GM23338 (cell line): Measurements from ENCODE around the gene TIMM10. TPM values are rescaled to one million over a fixed set of nuclear protein-coding genes. Genes with fewer than 3 reads are reported as not detected.
"Not testable (repeated sequence)": the region's sequence is repeated elsewhere in the genome, so short reads cannot be mapped to it uniquely, and the experiment has no call there.

ENCODE experiments used
- ATAC-seq: fragments of 200-7000 bp; cut with Tn5 transposase; 3 replicates; pipeline ENCODE4 v1.9.1; 2020
- DNase-seq: peaks from one replicate; pipeline ENCODE4 v3.0.0-alpha.2; 2015; ENCODE audit warnings: low spot score
- H2AFZ ChIP-seq: fragments of 200-600 bp; sonication (generic); 2 replicates; pipeline ENCODE4 v1.8.0; 2016; ENCODE audit warnings: antibody characterized with exemption, mild to moderate bottlenecking, moderate library complexity
- H3F3A ChIP-seq: fragments of 200-600 bp; sonication (generic); replicated peaks from 2 replicates; pipeline ENCODE4 v1.8.0; 2017; ENCODE audit warnings: antibody characterized with exemption, mixed run types, low read depth
- H3K27ac ChIP-seq: fragments of 200-600 bp; sonication (generic); 2 replicates; pipeline ENCODE4 v1.6.1; 2016; ENCODE audit warnings: low read depth
- H3K27me3 ChIP-seq: fragments of 200-600 bp; sonication (generic); 2 replicates; pipeline ENCODE4 v1.8.0; 2016; ENCODE audit warnings: mild to moderate bottlenecking, mixed run types, moderate library complexity; ENCODE audit not compliant: insufficient read depth
- H3K36me3 ChIP-seq: fragments of 200-600 bp; sonication (generic); 2 replicates; pipeline ENCODE4 v1.8.0; 2016; ENCODE audit warnings: mild to moderate bottlenecking; ENCODE audit not compliant: insufficient read depth
- H3K4me1 ChIP-seq: fragments of 200-600 bp; sonication (generic); 2 replicates; pipeline ENCODE4 v1.8.0; 2016; ENCODE audit warnings: mild to moderate bottlenecking, moderate library complexity; ENCODE audit not compliant: insufficient read depth
- H3K4me2 ChIP-seq: fragments of 200-600 bp; sonication (generic); 2 replicates; pipeline ENCODE4 v1.7.1; 2017; ENCODE audit warnings: mixed run types
- H3K4me3 ChIP-seq: fragments of 200-600 bp; sonication (generic); 2 replicates; pipeline ENCODE4 v1.6.1; 2016; ENCODE audit warnings: mixed run types
- H3K79me2 ChIP-seq: fragments of 200-600 bp; sonication (generic); replicated peaks from 2 replicates; pipeline ENCODE4 v1.8.0; 2017; ENCODE audit warnings: mild to moderate bottlenecking; ENCODE audit not compliant: insufficient read depth
- H3K9me2 ChIP-seq: fragments of 200-600 bp; sonication (generic); 2 replicates; pipeline ENCODE4 v1.8.0; 2017; ENCODE audit not compliant: insufficient read depth
- H4K20me1 ChIP-seq: fragments of 200-600 bp; sonication (generic); replicated peaks from 2 replicates; pipeline ENCODE4 v1.8.0; 2017; ENCODE audit warnings: mild to moderate bottlenecking; ENCODE audit not compliant: insufficient read depth
- H3K27ac Mint-ChIP-seq: 2 replicates; pipeline ENCODE4 v1.8.0; 2020; ENCODE audit warnings: inconsistent platforms, mild to moderate bottlenecking, moderate library complexity, mixed read lengths
- H3K27me3 Mint-ChIP-seq: 3 replicates; pipeline ENCODE4 v1.8.0; 2022; ENCODE audit warnings: low read depth, mild to moderate bottlenecking, moderate library complexity, mixed read lengths, inconsistent platforms; ENCODE audit not compliant: insufficient read depth, poor library complexity
- H3K36me3 Mint-ChIP-seq: 3 replicates; pipeline ENCODE4 v1.8.0; 2021; ENCODE audit warnings: low read depth, mild to moderate bottlenecking, inconsistent platforms, moderate library complexity, mixed read lengths
- H3K4me1 Mint-ChIP-seq: 3 replicates; pipeline ENCODE4 v1.8.0; 2020; ENCODE audit warnings: mild to moderate bottlenecking, inconsistent platforms, mixed read lengths
- H3K4me3 Mint-ChIP-seq: 3 replicates; pipeline ENCODE4 v1.8.0; 2021; ENCODE audit warnings: moderate library complexity, mild to moderate bottlenecking, inconsistent platforms, mixed read lengths
- H3K9me3 Mint-ChIP-seq: 3 replicates; pipeline ENCODE4 v1.8.0; 2020; ENCODE audit warnings: moderate library complexity, mild to moderate bottlenecking, inconsistent platforms, mixed read lengths
- JUNB ChIP-seq: IDR thresholded peaks from one replicate; pipeline ENCODE4 v1.6.1; 2016; ENCODE audit warnings: antibody characterized with exemption; ENCODE audit not compliant: unreplicated experiment
- POLR2AphosphoS5 ChIP-seq: IDR thresholded peaks from 2 replicates; pipeline ENCODE4 v1.6.1; 2016; ENCODE audit warnings: antibody characterized with exemption, low read depth
- ZNF114 ChIP-seq: fragments of 250-450 bp; sonication (Bioruptor Pico); IDR thresholded peaks from 2 replicates; pipeline ENCODE4 v1.5.0; 2020; ENCODE audit warnings: mild to moderate bottlenecking, moderate library complexity
- ZNF462 ChIP-seq: fragments of 250-450 bp; sonication (Bioruptor Pico); IDR thresholded peaks from 2 replicates; pipeline ENCODE4 v1.5.0; 2020; ENCODE audit warnings: mild to moderate bottlenecking, moderate library complexity
- polyA plus RNA-seq: library from polyadenylated mRNA; unstranded; fragments of >200 nt; fragmentation: Nextera tagmentation; extraction: Ambion mirVana; gene quantifications from 2 replicates; pipeline ENCODE4 v1.2.1, GENCODE V29; 2016
- total RNA-seq: library from RNA; depleted of rRNA; stranded (reverse); fragments of >200 nt; shearing (Covaris generic); gene quantifications from 2 replicates; pipeline ENCODE4 v1.2.3, GENCODE V29; 2014
- TF ChIP-seq, protein P1 (sequence below): IDR thresholded peaks from one replicate; pipeline ENCODE4 v1.6.1; 2018; ENCODE audit warnings: antibody characterized with exemption; ENCODE audit not compliant: unreplicated experiment

Gene TIMM10
- total and polyA plus RNA-seq, 2 experiments from 2014 or later, result 59.1 to 194 TPM

DNA sequence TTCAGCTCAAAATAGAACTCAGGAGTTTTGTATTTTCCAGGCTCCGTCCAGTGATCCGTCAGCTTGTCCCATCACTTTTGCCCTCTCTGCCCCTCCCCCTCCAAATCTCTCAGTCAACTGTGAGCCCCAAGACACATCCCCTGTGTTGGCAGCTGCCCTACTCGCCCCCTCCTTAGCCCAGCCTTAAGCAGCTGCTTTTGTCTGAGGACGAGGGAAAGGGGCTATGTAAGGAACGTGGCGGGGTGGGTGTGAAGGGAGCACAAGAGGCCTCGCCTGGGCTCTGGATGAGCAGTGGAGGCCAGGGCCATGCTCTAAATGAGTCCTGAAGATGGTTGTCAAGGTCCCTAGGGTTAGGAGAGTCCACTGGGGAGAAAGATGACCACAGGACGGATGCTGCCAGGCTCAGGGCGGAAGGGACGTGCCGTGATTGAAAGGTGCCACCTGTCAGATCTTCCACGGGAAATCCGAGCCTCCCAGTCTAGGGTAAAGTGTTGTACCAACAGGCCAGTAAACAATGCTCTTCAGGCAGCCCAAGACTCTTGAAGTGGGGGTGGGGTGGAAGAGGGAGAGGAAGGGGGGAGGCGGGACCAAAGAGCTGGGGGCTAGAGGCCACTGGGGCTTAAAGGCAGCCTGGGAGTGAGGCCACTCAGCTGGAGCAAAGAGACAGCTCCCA, 6.5 kb upstream of the TIMM10 start, which contains the start of gene SMTNL1 (continued):
- TF ChIP-seq, protein P1, sequence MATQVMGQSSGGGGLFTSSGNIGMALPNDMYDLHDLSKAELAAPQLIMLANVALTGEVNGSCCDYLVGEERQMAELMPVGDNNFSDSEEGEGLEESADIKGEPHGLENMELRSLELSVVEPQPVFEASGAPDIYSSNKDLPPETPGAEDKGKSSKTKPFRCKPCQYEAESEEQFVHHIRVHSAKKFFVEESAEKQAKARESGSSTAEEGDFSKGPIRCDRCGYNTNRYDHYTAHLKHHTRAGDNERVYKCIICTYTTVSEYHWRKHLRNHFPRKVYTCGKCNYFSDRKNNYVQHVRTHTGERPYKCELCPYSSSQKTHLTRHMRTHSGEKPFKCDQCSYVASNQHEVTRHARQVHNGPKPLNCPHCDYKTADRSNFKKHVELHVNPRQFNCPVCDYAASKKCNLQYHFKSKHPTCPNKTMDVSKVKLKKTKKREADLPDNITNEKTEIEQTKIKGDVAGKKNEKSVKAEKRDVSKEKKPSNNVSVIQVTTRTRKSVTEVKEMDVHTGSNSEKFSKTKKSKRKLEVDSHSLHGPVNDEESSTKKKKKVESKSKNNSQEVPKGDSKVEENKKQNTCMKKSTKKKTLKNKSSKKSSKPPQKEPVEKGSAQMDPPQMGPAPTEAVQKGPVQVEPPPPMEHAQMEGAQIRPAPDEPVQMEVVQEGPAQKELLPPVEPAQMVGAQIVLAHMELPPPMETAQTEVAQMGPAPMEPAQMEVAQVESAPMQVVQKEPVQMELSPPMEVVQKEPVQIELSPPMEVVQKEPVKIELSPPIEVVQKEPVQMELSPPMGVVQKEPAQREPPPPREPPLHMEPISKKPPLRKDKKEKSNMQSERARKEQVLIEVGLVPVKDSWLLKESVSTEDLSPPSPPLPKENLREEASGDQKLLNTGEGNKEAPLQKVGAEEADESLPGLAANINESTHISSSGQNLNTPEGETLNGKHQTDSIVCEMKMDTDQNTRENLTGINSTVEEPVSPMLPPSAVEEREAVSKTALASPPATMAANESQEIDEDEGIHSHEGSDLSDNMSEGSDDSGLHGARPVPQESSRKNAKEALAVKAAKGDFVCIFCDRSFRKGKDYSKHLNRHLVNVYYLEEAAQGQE, result no peak
- TF ChIP-seq POLR2AphosphoS5, result no peak

DNA sequence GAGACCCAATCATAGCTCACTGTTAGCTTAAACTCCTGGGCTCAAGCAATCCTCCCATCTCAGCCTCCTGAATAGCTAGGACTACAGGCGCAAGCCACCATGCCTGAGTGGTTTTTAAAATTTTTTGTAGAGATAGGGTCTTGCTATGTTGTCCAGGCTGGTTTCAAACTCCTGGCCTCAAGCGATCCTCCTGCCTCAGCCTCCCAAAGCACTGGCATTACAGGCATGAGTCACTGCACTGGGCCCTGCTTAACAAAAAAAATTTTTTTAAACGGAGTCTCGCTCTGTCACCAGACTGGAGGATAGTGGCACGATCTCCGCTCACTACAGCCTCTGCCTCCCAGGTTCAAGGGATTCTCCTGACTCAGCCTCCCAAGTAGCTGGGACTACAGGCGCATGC, 3.9 kb upstream of the TIMM10 start:
- H3K79me2 ChIP-seq, result peaks cover 10% of the 10 kb centered on the region
- ATAC-seq, H3F3A ChIP-seq, H3K4me3 ChIP-seq, H3K4me1 ChIP-seq, H3K9me2 ChIP-seq, H2AFZ ChIP-seq, H4K20me1 ChIP-seq, DNase-seq, H3K4me2 ChIP-seq, H3K36me3 ChIP-seq, H3K27ac Mint-ChIP-seq, H3K27ac ChIP-seq, H3K4me3 Mint-ChIP-seq, H3K36me3 Mint-ChIP-seq, H3K27me3 ChIP-seq, H3K27me3 Mint-ChIP-seq, H3K9me3 Mint-ChIP-seq: not testable (repeated sequence)
- H3K4me1 Mint-ChIP-seq, result peaks cover 26% of the 10 kb centered on the region

DNA sequence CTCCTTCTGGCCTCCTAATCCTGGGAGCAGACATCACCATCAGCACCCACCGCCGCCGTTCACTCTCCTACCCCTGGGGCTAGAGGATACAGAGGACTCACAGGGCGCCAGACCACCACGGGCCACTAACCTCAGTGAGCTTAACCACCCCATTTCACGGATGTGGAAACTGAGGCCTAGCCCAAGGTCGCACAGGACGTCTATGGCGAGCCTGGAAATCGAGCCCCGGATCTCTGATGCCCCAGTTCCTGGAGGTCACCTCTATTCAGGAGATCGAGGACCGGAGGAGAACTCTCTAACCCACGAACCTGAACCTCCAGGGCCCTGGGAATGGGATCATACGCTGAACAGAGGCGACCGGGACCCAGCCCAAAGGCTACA, 349 bp downstream of the TIMM10 start:
- Histone ChIP-seq H3K9me2 (no peaks in the 10 kb centered on the region), H3K79me2 (peaks cover 28% of the 10 kb centered on the region), H3F3A (peaks cover 15% of the 10 kb centered on the region), H3K27ac (peak overlapping the region; percentile 42), H4K20me1 (no peaks in the 10 kb centered on the region), H3K36me3 (no peaks in the 10 kb centered on the region), H3K4me1 (peaks cover 8% of the 10 kb centered on the region; the same call in 1 of the 2 replicates), H3K4me2 (peak overlapping the region; percentile 94), H2AFZ (no peak overlapping the region), H3K27me3 (no peaks in the 10 kb centered on the region), H3K4me3 (peak overlapping the region; percentile 66)
- Mint-ChIP-seq H3K27me3 (peaks cover 5% of the 10 kb centered on the region), H3K4me3 (peak overlapping the region; percentile 90), H3K27ac (peak overlapping the region; percentile 92), H3K9me3 (no peaks in the 10 kb centered on the region; the same call in 2 of the 3 replicates), H3K36me3 (peaks cover 25% of the 10 kb centered on the region; the same call in 2 of the 3 replicates), H3K4me1 (peaks cover 12% of the 10 kb centered on the region)
- DNase-seq (no peak), ATAC-seq (peak; percentile 14)
- no peak for TF ChIP-seq JUNB
- TF ChIP-seq, protein P1, result no peak
- no peak for TF ChIP-seq ZNF462
- TF ChIP-seq ZNF114 (CRISPR knock-in tag), result no peak
